Measurements from ENCODE around the gene SYNDIG1.

Gene SYNDIG1

DNA sequence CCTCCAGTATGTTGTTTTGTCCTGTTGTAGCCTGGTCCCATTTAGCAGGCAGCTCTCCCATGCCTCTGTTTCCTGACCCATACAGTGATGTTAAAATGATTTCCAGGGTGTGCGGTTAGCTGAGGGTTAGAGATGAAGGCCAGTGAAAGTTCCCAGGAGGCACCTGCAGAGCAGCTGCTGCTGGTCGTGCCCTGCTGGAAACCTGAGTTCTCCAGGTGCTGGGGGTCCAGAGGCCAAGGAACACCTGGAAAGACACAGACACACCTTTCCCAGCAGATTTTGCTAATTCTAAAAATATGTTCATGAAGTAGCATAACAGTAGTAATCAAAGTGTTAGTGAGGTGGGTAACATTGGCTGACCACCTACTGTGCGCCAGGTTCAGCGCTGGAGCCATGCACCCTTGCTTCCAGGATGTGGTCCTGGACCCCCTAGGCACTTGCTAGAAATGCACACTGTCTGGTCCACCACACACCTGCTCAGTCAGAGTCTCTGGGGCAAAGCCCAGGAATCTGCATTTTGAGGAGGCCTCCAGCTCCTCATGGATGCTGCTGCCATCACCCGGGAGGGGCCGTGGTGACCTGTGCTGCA, 118.7 kb downstream of the SYNDIG1 start:
- DNase-seq: no peak

DNA sequence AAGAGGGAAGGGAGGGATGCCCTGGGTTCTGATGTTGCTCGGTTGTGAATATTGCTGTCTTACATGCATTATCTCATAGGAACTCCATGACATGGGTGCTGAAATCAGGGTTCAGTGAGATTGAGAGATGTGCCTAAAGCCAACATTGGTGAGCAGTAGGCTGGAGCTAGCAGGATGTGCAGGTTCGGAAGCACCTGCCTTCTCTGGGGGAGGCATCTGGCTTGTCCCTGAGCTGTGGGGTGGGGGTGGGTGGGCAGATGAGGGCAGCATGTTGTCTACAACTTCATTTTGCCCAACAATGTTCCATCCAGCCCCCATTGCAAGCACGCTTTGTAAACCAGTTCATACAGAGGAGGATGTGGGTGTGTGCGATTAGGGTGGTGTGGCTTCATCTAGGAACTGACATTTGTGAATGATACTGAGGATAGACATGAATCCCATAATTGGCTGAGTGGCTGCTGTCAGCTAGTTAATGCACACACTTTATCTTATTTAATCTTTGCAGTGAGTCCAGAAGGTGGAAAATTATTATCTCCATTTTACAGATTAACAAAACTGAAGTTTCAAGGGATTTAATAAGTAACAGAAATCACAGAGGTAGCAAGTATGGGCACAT, 119.4 kb downstream of the SYNDIG1 start:
- DNase-seq: no peak

DNA sequence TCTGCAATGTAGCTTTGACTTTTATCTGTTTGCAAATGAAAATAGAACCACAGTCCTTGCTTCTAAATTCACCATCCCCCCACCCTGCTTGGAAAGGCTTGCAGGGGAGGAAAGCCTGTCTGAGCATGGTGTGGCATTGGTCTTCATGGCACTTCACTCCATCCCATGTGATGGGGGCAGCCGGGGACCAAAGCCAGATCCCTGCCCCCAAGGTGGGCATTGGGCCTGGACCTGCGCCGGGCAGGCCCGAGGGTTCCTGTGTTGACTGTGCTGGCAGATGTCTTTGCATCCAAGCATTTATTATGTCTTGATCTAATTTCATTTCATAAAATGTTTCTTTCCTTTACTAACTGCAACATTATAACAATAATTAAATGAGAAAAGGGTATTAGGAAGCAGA, 120.0 kb downstream of the SYNDIG1 start:
- no peak for DNase-seq

DNA sequence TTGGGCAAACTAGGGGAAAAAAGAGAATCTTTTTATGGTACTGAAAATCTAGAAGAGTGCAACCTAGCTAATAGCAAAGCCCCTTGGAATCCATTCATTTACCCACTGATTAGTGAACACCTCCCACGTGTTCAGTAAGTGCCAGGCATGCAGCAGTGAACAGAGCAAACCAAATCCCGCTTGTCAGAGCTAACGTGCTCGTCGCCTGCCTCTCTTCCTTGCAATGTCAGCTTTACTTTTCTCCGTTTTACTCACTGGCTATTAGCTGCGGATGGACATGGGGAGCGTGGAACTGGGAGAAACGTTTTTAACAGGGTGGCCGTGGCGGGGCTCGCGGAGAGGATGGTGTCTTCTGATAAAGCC, 120.4 kb downstream of the SYNDIG1 start:
- DNase-seq: no peak

DNA sequence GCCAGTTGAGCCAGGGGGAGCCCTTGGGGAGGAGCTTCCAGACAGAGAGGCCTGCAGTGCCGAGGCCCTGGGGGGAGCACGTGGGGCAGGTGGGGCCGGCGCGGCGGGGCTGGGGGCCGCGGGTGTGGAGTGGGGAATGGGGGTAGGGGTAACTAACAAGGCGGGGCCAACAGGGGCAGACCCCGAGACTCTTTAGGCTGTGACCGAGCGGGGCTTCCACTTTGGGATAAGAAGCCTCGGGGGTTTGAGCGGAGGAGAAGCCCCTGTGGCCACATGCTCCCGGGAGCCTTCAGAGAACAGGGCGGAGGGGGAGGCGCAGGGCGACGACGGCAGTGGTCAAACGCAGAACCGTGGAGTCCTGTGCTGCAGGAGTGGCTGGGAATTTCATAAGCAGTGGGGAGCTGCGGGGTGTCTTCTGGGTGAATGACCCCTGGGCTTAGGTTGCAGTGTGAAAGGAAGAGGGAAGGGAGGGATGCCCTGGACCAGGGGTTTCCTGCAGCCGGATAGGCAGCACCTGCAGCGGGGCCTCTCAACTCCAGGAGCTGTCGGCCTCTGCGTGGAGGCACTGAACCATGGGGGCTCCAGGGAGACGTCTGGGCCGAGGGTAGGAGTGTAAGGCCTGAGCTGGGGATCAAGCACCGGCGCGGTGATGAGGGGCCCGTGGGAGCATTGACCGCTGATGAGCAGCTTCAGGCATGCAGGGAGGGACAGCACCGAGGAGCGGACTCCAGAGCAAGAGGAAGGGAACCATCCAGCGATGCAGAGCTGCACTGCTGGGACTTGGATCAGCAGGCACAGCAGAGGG, 121.0 kb downstream of the SYNDIG1 start:
- no peak for DNase-seq

DNA sequence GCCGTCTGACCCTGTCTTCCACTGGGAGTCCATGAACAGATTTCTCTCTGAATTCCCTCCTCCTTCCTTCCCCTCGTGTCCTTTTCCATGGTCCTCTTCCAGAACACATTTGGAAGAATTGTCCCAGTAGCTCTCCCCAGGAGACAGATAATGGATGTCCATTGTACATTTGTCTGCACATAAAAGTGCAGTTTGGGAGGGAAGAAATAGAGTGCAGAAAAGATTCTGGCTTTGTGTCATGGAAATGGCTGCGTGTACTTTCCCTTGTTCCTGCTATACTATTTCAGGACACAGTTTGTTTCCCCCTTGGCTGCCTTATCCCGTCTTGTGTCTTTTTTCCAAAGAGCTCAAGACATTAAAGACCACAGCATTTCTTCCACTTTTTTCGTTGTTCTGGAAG, 127.6 kb downstream of the SYNDIG1 start:
- no peak for DNase-seq

DNA sequence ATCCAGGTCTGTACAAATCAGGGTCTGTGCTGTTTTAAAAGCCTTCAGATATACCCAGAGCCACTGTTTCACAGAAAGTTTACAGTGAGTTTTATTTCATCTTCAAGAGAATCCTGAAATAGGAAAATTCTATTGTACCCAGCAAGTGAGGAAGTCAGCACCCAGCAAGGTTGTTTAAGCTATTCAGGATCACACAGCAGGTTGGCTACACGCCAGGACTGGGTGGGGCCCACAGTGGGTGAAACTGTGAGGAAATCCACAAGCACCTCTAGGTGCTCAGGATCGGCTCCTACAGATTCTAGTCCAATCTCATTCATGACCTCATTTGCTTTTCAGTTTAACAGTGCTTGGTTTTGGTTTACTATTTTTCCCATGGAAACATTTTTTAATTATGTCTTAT, 128.9 kb downstream of the SYNDIG1 start:
- DNase-seq: no peak

DNA sequence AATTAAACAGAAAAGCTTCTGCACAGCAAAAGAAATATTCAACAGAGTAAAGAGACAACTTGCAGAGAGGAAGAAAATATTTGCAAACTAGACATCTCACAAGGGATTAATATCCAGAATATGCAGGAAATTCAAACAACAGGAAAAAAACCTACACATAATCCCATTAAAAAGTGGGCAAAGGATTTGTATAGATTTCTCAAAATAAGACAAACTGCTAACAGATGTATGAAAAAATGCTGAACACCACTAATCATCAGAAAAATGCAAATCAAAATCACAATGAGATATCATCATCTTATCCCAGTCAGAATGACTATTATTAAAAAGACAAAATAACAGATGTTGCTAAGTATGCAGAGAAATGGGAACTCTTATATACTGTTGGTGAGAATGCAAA, 129.6 kb downstream of the SYNDIG1 start:
- peak; percentile 28 for DNase-seq

DNA sequence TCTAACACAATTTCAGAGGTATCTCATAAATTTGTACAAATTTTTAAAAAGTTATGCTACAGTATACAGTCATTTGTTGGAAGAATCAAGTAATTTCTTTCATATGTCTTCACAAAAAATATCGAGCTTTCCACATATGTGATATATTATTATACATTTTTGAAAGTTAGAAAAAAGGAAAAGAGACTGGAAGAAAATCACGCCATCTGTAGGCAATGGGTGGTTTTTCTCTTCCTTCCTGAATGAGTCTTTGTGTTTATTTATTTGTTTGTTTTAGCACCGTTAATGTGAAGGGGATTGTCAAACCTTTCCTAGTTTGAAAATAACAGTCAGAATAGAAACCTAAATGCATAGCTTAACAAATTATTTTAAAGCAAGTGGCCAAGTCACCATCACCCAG, 130.6 kb downstream of the SYNDIG1 start:
- no peak for DNase-seq

DNA sequence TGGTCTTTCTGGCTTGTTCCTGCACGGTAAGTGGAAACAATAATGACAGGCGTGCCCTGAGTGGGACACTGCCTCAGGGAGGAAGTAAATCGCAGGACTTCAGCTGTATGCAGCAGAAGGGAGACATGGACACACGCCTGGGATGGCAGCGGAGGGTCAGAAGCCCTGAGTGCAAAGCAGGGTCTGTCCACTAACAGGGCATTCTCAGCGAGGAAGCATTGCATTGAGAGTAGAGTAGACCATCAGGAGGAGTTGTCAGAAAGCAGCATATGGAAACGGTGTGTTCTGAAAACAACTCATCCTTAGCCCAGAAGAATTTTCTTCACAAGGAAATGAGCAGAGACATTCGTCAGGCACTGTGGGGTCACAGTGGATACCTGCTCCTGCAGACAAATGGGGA, 134.0 kb downstream of the SYNDIG1 start:
- no peak for DNase-seq

DNA sequence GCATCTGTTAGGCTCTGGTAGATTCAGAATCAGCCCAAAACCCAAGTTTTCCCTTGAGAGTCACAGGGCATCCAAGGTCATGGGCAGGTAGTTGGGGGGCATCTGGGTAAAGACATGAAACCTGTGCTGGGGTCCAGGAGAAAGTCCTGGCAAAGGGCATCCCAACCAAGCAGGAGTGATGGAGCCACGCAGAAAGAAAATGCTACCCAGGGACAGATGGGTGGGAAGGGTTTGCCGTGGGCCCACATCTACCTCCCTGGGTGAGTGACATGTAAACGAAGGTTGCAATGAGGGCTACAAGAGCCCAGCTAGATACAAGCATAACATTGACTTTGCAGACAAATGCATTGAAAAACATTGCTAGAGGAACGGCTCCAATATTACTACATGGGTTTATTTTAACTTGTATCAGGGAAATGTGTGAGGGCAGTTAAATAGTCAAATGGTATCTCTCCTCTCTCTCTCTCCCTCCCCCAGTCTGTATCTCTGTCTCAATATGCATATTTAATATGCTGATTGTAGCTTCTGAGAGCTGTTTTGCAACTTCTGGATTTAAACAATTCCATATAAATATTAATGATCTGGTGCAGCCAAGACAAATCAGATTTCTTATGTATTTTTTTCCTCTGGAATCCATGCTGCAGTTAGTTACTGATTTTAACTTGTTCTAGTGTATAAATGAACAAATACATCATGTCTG, 135.7 kb downstream of the SYNDIG1 start:
- no peak for DNase-seq

DNA sequence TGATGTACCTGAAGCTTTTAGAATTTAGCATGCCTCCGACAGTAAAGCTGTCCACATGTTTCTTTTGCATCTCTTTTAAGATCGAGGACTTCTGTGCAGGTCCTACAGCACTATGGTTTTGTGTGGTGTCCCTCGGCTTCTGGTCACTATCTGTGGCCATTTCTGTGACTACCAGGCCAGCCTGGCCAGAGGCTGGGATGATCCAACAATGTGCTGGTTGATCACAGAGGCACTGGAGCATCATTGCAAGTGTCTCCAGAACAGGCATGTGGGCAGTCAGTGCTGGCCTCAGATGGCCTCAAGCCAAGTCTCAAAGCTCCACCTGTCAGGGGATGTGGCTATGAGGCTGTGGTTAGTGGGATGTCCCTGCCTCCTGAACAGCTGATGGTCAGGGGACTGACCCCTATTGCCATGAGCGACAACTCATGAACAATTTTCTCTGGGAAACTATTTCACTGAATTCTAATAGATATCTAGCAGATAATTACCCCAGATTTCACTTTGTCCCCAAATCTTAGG, 136.6 kb downstream of the SYNDIG1 start:
- DNase-seq: no peak

DNA sequence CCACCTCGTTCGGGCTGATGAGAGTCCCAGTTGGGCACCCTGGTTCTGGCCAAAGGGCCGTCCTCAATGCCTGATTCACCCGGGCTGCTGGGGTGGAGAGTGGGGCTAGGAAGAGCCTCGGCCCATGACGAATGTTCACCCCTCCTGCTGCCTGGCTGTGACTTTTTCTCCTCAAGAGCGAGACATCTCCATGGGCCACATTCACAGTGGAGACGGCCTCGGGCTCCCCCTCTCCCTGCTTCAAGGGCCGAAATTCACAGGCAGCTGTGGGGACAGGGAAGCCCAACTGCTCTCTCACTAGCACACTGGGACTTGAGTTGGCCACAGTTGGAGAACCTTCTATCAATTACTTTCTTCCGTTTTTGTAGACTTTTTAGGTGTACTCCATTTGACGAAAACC, 138.0 kb downstream of the SYNDIG1 start:
- no peak for DNase-seq

DNA sequence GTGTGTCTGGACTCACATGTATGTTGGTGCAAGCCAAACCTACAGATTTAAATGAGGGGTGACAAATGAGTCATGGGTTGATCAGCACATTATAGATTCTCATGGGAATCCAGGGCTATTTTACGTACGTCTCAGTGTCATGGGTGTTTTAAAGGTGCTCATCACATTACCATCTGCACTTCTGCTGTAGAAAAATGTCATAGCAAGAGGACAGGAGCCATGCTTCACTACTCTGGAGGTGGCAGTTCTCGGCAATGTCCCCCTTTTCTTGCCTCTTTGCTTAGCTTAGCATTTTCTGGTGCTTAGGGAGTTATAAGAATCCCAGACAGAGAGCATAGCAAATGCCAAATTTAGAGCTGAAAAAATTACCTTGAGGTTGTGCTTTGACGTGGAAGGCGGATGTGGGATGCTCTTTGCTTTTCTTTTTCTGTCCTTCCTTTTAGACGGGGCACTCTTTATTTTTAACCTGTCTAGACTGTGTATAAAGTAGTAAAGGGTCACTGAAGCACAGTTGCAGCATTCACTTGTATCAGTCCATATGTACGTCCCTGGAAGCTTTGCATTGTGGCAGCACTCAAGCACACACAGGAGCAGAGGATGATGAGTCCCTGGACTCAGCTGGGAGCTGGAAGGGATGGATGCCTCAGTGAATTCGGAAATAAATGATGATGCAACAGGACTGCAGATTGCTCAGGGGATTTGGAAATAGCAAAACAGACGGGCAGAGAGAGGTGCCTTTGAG, 139.7 kb downstream of the SYNDIG1 start:
- peak; percentile 39 for DNase-seq

DNA sequence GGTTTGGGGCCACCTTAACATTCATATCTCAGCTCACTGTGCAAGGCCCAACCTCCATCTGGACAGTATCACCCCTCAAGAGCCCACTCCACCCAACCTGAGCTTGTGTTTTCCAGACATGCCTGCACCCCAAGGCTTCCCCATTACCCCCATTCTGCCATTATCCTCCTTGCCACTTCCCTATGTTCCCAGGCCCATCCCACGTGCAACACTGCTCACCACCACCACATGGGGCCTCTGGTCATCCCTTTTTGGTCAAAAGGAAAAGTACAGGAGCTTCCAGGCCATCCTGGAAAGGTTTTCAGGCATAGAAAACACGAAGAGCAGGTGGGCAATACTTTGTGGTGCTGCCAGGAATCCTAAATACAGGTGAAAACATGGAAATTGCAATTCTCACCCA, 140.3 kb downstream of the SYNDIG1 start:
- DNase-seq: no peak

DNA sequence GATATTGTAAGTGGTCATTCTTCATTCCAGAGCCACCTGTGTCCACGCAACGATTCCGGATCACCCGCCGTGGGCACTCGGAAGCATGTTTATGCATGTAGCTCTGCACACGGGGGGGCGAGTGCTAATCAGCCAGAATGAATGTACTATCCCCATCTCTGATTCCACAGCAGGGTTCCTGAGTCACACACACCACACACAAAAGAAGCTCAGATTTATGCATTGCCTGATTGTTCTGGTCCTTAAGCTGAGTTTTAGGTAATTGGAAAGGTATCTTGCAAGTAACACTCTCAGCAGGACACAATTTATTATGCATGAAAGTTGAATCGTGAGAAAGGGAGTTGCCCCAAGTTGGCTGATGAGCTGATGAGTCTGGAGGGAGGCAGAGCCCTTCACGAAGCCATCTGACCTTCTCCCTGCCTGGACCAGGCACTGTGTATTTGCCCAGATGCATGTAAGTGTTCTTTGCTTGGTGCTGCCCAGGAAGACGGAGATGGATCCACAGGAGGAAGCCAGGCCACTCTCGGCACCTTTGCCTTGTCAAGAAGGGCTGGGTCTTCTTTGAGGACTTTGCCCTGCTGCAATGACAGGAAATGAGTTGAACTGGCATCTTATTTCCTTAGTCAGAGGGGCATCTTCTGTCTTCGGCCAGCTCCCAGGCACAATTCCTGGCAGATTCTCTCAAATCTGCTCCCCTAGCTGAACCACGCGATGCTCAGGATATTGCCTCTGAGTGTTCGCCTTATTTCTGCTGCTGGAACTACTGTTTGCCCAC, 141.1 kb downstream of the SYNDIG1 start:
- peak; percentile 41 for DNase-seq

DNA sequence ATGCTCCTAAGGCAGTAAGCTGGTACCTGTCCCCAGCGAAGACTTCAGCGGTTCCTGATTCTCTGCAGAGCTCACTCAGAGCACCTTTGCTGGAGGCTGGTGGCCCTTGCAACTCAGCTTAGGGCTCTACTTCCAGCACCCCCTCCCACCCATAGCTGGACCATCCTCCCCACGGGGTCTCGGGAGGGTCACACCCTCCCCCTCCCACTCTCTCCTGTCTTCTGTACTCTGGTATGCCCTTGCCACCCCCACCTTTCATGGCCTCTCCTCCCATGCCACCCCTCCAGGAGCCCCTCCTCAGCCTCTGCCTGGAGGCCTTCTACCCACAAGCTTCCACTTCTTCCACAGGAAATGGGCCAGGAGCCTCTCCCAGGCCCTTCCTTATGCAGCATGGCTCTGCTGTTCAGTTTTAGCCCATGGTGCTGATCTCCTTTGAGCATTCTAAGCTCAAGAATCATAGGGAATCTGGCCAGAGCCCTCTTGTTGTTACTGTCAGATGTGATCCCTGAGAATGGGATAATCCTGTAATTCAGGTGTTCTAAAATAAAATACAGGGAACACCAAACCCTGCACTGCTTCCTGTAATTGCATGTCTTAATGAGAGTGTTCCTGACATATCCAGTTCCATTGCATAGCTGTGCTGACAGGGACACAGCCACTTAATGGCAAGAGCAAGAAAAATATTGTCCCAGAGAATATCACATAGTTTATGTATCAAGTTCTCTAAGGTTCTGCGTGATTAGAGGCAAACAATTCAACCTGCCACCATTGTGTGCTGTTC, 142.1 kb downstream of the SYNDIG1 start:
- no peak for DNase-seq

DNA sequence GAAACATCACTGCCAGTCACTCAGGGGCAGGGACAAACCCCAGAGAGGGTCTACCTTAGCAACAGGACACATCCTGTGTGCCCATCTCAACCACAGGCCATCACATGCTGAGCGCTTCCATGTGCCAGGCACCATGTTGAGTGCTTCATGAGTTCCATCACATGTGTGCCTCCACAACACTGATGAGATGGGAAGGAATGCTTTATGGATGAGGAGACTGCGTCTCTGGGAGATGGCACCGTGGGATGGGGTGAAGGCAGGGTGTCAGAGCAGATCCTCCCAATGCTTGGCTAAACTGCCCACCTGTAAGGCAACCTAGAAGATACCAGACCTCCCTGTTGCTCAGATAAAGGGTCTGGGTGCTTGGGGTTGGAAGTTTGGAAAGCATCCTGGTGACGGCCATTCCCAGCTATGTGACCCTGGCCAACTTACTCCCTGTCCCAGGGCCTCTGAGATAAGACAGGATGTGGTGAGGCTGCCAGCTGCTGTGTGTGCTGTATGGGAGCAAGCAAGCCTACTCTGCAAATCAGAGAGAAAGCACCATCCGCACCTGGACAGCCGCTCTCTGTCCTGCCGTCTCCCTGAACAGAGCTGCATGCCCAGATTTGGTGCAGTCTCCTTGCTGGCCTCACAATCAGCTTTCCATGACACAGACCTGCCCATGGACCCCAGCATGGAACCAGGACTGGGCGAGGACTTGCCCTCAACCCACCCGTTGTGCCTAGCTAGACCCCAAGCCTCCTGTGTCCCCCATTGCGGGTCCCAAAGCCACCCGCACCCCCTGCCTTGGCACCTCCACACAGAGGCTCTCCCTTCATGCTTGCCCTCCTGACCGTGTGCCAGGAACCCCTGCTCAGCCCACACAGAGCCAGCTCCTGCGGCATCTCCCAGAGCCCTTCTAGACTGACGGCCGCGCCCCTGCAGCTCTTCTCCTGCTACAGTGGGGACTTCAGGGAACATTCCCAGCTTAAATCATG, 143.7 kb downstream of the SYNDIG1 start:
- no peak for DNase-seq

DNA sequence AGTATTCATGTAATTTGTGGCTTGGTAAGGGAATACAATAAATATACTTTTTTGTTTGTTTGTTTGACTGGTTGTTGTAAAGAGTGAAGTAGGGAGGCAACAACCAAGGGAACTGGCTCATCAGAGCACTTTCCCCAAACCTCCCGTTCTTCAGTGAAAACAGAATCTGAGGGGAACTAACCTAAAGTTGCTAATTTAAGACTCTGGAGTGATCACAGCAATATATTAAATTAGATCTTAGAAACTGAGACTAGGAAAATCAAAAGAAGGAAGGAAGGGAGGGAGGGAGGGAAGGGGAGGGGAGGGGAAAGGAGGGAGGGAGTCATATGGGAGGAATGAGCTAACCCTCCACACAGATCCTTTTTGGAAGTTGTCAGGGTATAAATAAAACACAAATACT, 144.9 kb downstream of the SYNDIG1 start:
- no peak for DNase-seq

DNA sequence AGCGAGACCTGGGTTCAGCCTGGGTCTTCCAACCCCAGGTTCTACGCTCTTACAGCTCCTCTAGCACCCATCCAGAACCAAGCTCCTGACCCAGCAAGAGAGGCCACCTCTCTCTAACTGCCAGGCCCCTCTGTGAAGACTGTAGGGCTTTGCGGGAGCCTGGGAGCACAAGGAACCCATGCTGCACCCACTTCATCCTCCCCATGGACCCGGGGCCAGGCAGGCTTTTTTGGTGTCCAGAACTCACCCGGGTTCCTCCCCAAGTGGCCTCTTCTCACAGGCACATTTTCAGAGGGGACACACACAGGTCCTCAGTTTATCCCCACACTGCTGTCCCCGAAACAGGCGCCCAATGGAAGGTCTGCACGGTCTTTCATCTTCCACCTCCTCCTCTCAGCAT, 145.9 kb downstream of the SYNDIG1 start:
- DNase-seq: no peak
